ENCODE results near the gene STX16.

Gene STX16

DNA sequence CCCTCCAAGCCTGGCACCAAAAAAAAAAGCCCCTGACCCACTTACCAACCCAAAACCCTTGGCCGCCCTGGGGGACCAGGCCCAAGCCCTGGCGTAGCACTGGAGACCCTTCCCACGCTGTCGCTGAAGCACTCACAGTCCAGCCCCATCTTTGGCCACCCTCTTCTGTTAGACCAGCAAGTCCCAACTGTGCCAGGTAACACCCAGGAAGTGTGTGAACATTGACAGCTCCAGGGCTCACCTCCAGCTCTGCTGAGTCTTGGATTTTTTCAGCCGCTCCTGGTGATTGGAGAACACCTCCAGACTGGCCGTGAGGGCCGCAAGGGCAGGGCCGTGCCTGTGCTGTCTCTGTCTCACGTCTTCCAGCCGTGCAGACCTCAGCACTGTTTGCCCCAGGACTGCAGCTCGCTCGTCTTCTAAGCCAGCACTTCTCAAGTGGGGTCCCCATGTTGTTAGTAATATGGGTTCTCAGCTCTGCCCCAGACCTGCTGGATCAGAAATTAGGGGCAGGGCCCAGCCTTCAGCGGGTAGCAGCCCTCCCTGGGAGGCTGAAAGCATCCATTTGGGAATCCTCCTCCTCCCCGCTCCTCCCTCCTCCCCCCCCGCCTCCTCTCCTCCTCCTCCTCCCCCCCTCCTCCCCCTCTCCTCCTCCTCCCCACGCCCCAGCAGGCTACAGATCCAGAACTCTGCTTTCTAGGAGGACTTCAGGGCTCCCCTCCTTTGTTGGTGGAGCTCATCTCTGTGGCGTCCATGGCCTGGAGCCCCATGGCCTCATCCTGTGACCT lies 59.6 kb downstream of the STX16 start:
- DNase-seq (ENCODE audit: low read depth in 2 of 2), result no peak

DNA sequence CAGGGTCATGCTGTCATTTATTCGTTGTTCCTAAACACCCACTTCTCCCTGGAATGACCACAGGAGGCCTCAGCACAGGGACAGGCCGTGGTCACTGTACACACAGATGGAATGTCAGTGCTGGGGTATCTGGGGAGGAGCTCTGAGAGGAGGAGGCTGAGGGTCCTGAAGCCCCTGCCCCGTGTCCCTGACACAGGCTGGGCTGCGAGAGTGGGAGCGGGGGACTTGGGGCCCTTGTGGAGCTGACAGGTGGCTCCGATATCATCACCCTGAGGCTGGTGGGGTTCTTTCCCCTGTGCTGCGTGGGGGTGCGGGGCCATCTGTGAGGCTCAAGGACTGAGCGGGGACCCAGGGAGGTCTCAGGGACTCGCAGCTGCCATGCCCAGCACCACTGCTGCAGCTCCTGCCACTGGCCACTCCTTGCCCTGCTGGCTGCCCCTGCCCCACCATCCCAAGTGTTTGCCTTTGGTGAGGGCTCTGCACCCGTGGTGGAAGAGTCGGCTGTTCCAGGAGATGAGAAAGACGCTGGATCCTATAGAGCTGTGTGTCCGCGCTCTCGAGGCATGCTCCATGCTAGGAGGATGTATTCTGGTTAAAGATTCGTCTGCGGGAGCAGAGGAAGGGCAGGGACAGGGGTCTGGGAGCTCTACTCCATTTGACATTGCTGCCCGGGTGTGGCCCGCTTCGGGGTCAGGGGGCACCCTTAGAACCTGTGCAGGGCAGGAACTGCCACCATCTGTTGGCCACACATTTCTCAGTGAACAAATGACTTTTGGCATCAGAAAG lies 60.4 kb downstream of the STX16 start:
- DNase-seq (ENCODE audit: low read depth in 2 of 2), result no peak

DNA sequence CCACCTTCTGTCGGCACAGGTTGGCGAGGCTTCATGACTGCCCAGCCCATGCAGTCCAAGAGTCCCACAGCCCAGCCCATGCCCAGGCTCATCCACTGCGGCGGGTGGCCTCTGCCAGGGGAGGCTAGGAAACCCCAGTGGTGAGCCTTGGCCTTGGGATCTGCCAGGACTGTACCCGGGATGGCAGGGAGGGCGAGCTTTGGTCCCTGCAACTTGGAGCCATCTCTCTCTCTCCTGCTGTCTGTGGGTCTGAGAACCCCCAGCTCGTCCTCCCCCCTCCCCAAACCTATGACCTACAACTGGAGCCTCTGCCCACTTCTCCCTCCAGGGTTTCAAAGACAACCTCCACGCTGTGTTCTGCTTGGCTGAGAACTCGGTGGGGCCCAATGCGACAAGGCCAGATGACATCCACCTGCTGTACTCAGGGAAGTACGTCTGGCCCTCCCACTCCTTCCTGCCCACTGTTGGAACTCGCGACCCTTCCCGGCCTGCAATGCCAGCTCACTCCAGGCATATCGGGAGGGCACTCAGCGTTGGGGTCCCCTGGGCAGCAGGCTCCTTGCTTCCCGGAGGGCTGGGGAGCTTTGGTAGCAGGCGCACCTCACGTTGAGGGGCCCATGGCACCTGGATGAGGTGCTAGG lies 61.2 kb downstream of the STX16 start:
- no peak for DNase-seq (ENCODE audit: low read depth in 2 of 2)

DNA sequence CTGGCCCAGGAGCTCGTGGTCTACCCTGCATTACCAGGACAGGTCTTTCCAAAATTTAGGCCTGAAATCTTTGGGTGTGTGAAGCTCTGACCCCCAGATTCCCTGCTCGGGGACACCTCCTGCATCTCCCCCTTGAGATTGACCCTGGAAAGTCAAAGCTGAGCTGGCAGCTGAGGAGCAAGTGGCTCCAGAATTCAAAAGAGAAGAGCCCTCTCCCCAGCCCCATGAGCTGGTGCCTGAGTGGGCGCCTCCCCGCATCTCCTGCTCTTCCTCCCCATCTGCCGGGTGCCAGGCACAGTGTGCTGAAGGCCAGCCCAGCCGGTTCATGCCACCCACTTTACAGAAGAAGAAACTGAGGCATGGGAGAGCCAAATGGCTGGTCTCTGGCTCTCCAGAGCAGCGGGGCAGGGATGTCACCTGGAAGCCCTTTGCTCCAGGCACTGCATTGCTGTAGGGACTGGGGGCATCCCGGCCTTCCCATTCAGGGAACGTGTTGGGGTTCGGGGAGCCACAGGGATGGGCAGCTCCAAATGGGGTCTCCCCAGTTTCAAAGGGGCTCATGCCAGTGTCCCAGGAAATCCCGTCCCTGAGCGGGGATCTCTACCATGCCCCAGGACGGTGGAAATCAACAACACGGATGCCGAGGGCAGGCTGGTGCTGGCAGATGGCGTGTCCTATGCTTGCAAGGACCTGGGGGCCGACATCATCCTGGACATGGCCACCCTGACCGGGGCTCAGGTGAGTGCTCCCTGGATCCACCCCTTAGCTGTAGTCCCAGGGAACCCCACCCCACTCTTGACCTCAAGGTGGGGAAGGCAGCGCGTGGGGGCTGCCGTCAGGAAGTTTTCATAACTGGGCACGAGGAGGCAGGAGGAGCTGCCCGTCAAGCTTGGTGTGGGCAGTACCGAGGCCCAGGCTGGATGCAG lies 62.0 kb downstream of the STX16 start:
- DNase-seq (ENCODE audit: low read depth in 2 of 2), result no peak

DNA sequence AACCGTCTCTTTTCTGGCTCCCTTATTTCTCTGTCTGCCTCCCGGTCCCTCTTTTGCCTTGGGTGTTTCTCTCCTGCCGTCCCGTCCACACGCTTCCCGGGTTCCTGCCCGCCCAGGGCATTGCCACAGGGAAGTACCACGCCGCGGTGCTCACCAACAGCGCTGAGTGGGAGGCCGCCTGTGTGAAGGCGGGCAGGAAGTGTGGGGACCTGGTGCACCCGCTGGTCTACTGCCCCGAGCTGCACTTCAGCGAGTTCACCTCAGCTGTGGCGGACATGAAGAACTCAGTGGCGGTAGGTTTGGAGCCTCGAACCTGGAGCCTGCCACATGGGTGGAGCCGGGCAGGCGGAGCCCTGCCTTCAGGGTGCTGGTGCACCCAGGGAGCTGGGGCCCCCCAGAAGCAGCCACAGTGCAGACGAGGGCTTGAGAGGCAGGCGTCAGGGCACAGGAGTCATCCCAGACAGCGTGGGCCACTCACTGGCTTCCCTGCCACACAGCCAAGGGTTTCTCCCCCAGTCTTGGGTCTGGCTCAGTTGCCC lies 62.8 kb downstream of the STX16 start:
- no peak for DNase-seq (ENCODE audit: low read depth in 2 of 2)

DNA sequence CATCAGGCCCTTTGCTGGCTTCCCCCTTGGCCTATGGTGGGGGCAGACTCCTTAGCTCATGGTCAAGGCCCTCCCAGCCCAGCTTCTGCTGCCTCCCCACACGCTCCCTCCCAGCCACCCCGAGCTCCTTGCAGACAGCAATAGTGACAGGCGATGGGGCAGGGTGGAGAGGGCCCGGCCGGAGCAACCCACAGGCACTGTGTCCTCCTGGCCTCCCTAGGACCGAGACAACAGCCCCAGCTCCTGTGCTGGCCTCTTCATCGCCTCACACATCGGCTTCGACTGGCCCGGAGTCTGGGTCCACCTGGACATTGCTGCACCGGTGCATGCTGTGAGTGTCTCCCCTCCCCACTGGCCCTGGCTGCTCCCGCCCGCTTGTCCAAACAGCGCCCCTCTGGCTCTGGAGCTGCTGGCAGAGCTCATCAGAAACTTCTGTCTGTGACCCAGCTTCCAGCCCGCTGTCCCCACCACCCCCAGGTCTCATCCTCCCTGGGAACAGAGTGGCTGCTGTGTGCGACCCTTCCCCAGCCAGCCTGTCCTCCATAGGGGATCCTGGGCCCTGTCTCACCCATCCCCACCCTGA lies 63.3 kb downstream of the STX16 start:
- no peak for DNase-seq (ENCODE audit: low read depth in 2 of 2)

DNA sequence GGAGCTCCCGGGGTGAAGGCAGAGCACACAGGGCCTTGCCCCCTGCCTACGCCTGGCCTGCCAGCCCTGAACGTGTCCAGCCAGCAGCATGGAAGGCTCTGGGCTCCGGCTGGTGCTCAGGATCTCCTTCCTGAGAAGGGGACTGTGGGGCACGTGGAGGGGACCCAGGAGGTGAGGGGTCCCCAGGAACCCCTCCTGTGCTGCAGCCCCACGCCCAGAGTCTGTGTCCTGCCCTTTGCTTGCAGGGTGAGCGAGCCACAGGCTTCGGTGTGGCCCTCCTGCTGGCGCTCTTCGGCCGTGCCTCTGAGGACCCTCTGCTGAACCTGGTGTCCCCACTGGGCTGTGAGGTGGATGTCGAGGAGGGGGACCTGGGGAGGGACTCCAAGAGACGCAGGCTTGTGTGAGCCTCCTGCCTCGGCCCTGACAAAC lies 63.9 kb downstream of the STX16 start:
- DNase-seq (ENCODE audit: low read depth in 2 of 2), result no peak

DNA sequence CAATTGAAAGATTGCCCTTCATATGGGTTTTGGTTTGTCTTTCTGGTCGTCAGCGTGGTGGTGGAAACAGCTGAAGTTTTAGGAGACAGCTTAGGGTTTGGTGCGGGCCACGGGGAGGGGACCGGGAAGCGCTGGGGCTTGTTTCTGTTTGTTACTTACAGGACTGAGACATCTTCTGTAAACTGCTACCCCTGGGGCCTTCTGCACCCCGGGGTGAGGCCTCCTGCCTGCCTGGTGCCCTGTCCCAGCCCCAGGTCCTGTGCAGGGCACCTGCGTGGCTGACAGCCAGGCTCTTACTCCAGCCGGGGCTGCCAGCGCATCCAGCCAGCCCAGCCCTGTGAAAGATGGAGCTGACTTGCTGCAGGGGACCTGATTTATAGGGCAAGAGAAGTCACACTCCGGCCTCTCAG lies 64.3 kb downstream of the STX16 start:
- DNase-seq (ENCODE audit: low read depth in 2 of 2), result no peak

DNA sequence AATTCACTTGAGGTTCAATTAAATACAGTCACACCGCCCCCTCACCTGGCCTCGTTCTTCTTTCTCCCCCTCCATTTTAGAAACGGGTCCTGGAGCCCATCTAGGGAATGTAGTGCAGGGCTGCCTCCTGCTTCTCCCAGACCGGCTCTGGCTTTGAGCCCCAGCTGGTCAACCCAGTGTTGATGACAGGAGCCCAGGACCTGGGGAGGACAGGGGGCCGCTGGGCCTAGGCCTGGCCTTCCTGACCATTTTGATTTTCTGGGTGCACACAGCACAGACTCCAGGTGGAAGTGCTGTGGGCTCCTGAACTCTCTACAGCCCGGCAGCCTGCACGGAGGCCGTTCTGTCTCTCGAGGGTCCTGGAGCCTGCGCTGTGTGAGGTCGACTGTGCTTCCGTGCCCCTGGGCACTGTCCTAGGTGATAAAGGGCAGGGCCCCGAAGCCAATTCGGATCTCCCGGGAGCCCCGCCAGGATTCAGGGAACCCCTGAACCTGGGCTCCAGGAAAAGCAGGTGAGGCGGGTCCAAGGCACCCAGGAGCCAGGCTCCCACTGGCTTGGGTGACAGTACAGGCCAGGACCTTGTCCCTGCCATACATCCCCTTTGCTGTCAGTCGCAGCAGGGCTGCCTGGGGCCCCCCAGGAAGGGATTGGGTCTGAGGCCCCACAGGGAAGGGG lies 64.9 kb downstream of the STX16 start:
- DNase-seq (ENCODE audit: low read depth in 2 of 2), result no peak

DNA sequence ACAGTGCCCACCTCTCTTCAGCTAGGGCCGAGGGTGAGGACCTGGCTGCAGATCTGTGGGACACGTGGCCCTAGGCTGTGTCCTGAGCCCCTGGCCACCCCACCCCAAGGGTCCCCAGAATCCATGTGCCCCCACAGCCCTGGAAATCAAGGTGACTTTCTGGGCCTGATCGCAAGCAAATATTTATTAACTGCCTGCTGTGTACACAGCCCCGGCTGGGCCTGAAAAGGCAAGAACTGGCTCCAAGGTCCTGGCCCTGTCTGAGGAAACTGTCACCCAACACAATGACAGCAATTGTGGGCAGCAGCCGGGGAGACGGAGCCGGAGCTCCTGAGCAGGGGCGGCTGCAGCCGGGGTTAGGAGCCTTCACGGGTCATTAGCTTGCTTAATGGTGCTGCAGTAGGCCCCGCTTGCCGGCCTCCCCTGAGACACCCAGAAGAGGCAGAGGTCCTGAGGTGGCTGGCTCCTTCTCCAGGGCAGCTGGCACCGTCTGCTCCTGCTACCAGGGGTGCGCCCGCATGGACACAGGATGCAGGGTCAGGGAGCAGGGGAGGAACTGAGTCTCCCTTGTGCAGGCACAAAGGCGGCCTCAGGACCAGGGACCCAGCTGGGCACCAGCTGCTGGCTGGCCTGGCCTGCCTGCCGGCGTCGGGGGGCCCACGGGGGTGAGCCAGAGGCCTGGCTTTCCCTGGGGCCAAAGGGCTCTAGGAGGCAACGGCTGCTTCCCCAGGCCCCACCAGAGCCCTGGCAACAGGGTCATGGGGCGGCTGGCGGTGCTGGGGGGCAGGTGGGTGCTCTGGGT lies 65.6 kb downstream of the STX16 start:
- no peak for DNase-seq (ENCODE audit: low read depth in 2 of 2)

DNA sequence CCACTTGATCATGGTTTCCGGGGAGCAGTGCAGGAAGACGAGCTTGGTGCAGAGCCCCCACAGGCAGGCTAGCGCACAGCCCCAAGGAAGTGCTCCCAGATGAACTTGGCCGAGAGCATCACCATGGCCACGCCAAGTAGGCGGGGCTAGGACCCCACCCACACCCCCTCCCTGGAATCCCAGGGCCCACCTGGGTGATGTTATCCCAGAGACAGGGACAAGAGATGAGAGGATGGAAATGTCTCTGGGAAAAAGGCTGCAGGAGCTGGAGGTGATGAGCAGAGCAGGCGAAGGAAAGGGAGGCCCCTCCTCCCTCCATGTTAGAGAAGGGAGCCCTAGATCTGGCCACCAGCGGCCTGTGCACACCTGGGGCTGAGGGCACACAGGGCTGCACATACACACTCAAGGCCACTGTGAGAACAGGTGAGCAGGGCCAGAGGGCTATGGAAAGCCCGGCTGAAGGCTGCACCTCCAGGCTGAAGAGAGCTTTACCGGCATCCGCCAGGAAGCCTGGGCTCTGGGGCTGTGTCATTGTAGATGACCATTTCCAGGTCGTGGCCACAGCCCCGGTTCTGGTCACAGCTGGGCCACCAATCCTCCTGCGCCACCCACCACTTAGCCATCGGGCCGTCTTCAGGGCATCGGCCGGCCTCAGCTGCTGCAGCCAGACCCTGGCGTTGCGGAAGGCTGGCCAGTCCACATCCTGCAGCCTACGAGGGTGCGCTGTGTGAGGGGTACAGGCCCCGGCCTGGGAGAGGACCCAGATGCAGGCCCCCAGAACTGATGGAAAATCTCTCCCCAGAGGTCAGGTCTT lies 66.4 kb downstream of the STX16 start:
- DNase-seq (ENCODE audit: low read depth in 2 of 2), result no peak

DNA sequence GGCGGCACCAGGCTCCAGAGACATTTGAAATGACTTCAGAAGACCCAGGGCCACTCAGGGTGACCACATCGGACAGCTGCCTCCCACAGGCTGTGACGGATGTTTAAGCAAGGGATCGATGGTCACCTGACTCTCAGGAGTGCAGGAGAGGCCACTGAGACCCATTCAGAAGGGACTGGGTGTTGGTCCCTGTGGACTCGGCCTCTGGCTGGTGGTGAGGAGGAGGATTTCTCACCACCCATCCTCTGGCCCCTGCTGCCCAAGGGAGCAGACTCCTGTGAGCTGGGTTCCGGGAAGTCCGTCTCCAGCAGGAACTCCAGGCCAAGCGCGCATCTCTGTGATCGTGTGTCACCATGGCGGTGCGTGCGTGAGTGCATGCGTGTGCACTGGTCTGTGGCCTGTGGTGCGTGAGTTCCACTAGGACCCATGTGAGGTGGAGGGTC lies 67.1 kb downstream of the STX16 start:
- no peak for DNase-seq (ENCODE audit: low read depth in 2 of 2)

DNA sequence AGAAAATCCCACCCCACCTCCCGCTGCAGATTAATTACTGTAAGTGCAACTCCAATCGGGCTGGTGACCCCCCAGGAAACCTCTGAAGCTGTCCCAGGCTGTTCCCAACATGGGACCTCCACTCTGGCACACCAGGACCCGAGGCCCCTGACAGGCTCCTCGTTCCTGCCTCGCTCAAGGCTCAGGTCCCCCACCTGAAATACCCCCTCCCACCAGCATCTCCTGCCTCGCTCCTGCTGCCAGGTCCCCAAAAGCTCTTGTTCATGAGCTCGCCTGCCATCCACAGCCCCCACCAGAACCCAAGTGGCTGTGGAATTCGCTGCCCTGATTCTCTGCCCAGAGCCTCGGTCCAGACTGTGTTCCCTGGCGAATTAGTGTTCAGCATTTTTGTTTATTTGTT lies 67.6 kb downstream of the STX16 start:
- DNase-seq (ENCODE audit: low read depth in 2 of 2), result no peak

DNA sequence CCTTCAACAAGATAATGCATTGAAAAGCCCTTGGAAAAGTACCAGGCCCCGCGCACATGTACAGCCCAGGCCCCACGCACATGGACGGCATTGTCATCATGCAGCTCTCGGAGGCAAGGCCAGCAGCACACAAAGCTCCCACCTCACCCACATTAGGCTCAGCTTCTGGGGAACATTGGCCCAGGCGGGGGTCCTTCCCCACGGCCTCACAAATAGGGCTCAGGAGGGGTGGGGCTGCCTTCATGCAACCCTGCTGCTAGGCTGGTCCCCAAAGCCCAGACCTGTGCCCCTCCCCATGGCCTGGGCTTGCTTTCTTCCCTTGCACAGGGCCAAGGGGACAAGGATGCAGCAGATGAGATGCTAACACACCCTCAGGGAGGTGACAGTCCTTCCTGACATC lies 68.2 kb downstream of the STX16 start:
- no peak for DNase-seq (ENCODE audit: low read depth in 2 of 2)

DNA sequence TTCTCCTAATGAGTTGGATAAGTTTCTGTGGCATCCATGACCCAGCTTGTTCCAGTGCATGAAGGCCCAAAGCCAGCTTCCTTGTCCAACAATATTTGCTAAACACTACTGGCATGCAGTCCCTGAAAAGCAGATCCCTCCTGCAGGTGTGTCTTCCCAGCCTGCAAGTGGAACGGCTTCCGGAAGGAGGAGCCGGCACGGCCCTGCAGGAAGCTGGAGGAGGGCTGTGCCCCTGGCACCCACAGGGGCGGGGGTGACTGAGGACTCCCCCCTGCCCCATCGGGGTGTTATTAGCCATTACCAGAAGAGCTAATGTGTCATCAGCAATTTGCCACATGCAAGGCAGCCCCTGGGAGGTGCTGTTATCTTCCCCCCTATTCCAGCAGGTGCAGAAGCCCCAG lies 68.9 kb downstream of the STX16 start:
- DNase-seq (ENCODE audit: low read depth in 2 of 2), result no peak

DNA sequence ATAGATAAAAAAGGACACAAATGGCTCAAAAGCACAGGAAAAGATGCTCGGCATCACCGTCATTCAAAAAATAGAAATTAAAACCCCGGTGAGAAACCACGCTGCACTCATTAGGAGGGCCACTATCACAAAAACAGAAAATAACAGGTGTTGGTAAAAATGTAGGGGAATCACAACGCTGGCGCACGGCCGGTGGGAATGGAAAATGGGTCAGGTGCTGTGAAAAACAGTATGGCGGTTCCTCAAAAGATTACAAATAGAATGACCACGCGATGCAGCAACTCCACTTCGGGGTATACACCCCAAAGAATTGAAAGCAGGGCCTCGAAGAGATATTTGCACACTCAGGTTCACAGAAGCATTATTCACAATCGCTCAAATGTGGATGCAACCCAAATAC lies 69.8 kb downstream of the STX16 start:
- no peak for DNase-seq (ENCODE audit: low read depth in 2 of 2)

DNA sequence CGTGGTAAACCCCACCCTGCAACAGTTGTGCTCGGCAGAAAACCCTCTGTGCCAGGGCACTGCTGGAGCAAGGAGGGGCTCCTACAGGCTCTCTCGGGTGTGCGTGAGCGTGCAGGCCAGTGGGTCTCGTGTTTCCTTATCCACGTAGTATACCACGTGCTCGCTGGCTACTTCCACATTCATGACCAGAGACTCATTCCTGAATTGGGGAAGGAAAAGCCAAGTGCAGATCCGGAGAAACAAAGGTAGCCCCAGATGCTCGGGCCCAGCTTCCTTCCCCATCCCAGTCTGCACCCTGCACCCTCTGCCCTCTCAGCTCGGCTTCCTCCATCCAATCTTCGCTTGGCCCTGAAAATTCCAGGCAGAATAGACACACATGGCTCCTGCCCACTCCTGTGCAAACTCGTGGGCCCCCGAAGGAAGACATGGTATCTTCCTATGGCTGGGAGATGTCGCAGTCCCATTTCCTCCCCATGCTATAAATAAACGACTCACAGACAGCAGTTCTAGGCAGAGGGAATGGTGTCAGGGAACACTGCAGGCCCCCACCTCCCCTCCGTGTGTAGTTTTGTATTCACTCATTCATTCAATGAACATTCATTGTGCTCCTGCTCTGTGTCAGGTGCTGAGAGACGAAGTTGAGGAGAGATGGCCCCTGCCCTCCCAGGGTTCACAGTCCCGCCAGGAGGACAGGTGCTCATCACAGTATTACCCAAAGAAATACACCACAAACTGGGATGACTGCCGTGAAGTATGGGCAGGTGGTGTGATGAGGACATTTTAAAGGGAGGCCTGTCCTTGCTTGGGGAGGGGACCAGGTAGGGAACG lies 71.1 kb downstream of the STX16 start:
- no peak for DNase-seq (ENCODE audit: low read depth in 2 of 2)
